GM12878 (cell line): ENCODE data around the gene CSNK1A1. TPM values are rescaled to one million over a fixed set of nuclear protein-coding genes. Genes with fewer than 3 reads are reported as not detected.

Experiments
- BACH1 ChIP-seq: fragments of 450-650 bp; IDR thresholded peaks from 2 replicates; pipeline ENCODE4 v1.6.1; 2017; ENCODE audit warnings: mild to moderate bottlenecking, borderline replicate concordance
- CBFB ChIP-seq: IDR thresholded peaks from 2 replicates; pipeline ENCODE4 v1.6.1; 2016; ENCODE audit warnings: antibody characterized with exemption, low read depth
- CHD4 ChIP-seq: fragments of 200-600 bp; sonication (generic); IDR thresholded peaks from 2 replicates; pipeline ENCODE4 v1.6.1; 2016; ENCODE audit warnings: mild to moderate bottlenecking
- EZH2 ChIP-seq: IDR thresholded peaks from 2 replicates; pipeline ENCODE4 v1.6.1; 2012; ENCODE audit warnings: low read depth, mild to moderate bottlenecking, control low read depth, inconsistent platforms, low read length, borderline replicate concordance; ENCODE audit not compliant: control insufficient read depth
- HDAC2 ChIP-seq: fragments of 200-600 bp; sonication (generic); IDR thresholded peaks from 2 replicates; pipeline ENCODE4 v1.6.1; 2017
- LARP7 ChIP-seq: fragments of 450-650 bp; IDR thresholded peaks from 2 replicates; pipeline ENCODE4 v1.6.1; 2017; ENCODE audit warnings: mild to moderate bottlenecking
- MEF2A ChIP-seq: IDR thresholded peaks from 2 replicates; pipeline ENCODE4 v1.6.1; 2011; ENCODE audit warnings: low read depth, mild to moderate bottlenecking, low read length, moderate library complexity; ENCODE audit not compliant: insufficient read depth
- NFIC ChIP-seq: IDR thresholded peaks from 2 replicates; pipeline ENCODE4 v1.6.1; 2012; ENCODE audit warnings: low read depth, mild to moderate bottlenecking, inconsistent platforms, low read length, moderate library complexity
- NFXL1 ChIP-seq: fragments of 450-650 bp; IDR thresholded peaks from 2 replicates; pipeline ENCODE4 v1.6.1; 2017; ENCODE audit warnings: antibody characterized with exemption, mild to moderate bottlenecking, borderline replicate concordance
- NR2C2 ChIP-seq: IDR thresholded peaks from 2 replicates; pipeline ENCODE4 v1.6.1; 2011; ENCODE audit warnings: borderline replicate concordance, low read depth; ENCODE audit not compliant: control insufficient read depth, insufficient read length
- RELA ChIP-seq: fragments of 450-650 bp; IDR thresholded peaks from 2 replicates; pipeline ENCODE4 v1.8.0; 2014; ENCODE audit warnings: borderline replicate concordance; ENCODE audit not compliant: partially characterized antibody
- RFX5 ChIP-seq: IDR thresholded peaks from 2 replicates; pipeline ENCODE4 v1.6.1; 2011; ENCODE audit warnings: low read depth, low read length, improper control_type of control experiment
- RUNX3 ChIP-seq: IDR thresholded peaks from 2 replicates; pipeline ENCODE4 v1.6.1; 2012; ENCODE audit warnings: low read length, inconsistent platforms
- SIN3A ChIP-seq: IDR thresholded peaks from 2 replicates; pipeline ENCODE4 v1.6.1; 2012; ENCODE audit warnings: low read depth, low read length, improper control_type of control experiment
- SMC3 ChIP-seq: IDR thresholded peaks from 2 replicates; pipeline ENCODE4 v1.6.1; 2011; ENCODE audit warnings: low read length, improper control_type of control experiment, borderline replicate concordance
- SP1 ChIP-seq: IDR thresholded peaks from one replicate; pipeline ENCODE4 v1.6.1; 2011; ENCODE audit warnings: low read depth, low read length
- ZZZ3 ChIP-seq: IDR thresholded peaks from 2 replicates; pipeline ENCODE4 v1.6.1; 2011; ENCODE audit warnings: low read depth; ENCODE audit not compliant: control insufficient read depth, insufficient read length
- polyA plus RNA-seq, 11 experiments: library from polyadenylated mRNA; depleted of rRNA in 4 of 11; unstranded in 6 of 11; stranded (reverse) in 5 of 11; fragments of >200 nt; fragmentation: Nextera tagmentation in 4 of 11; fragmentation: Illumina TruSeq in 1 of 11; extraction: Ambion mirVana in 4 of 11; extraction: Trizol in 1 of 11; gene quantifications; 1 replicate in 1 of 11; 2 replicates in 10 of 11; pipeline versions ENCODE4 v1.2.1 to v1.2.3, GENCODE V29; 2011 to 2016; ENCODE audit warnings: inconsistent platforms in 2 of 11, missing spikeins in 2 of 11, low read depth in 1 of 11
- total RNA-seq, 4 experiments: library from RNA; depleted of rRNA in 3 of 4; stranded (reverse); fragments of >200 nt in 3 of 4; fragmentation: Illumina TruSeq in 1 of 4; extraction: Trizol in 1 of 4; gene quantifications; 2 replicates each; pipeline versions ENCODE4 v1.2.1 to v1.2.3, GENCODE V29; 2013 to 2021
- TF ChIP-seq, protein P1 (sequence below): IDR thresholded peaks from 2 replicates; pipeline ENCODE4 v1.6.1; 2011; ENCODE audit warnings: mild to moderate bottlenecking, low read depth, low read length, moderate library complexity; ENCODE audit not compliant: insufficient replicate concordance
- TF ChIP-seq, protein P2 (sequence below), 3 experiments: IDR thresholded peaks in 2 of 3; conservative IDR thresholded peaks in 1 of 3; 2 replicates each; pipeline ENCODE4 v1.5.1; 2011; ENCODE audit warnings: low read depth in 3 of 3, low read length in 3 of 3, mild to moderate bottlenecking in 3 of 3, control low read depth in 2 of 3, moderate library complexity in 2 of 3, inconsistent platforms in 1 of 3, mixed read lengths in 1 of 3; ENCODE audit not compliant: control insufficient read depth in 2 of 3, insufficient read depth in 1 of 3; ENCODE audit errors: extremely low read depth in 1 of 3
- TF ChIP-seq, protein P3 (sequence below): IDR thresholded peaks from 2 replicates; pipeline ENCODE4 v1.6.1; 2012; ENCODE audit warnings: low read depth, low read length, improper control_type of control experiment
- TF ChIP-seq, protein P4 (sequence below): IDR thresholded peaks from 2 replicates; pipeline ENCODE4 v1.6.1; 2012; ENCODE audit warnings: low read depth, low read length, improper control_type of control experiment

CSNK1A1 gene
- total and polyA plus RNA-seq, 10 of the 15 experiments (the other 5 are each of a cell fraction or from before 2014, with no cell fraction given), result 53.3 to 155 (median 133) TPM

DNA sequence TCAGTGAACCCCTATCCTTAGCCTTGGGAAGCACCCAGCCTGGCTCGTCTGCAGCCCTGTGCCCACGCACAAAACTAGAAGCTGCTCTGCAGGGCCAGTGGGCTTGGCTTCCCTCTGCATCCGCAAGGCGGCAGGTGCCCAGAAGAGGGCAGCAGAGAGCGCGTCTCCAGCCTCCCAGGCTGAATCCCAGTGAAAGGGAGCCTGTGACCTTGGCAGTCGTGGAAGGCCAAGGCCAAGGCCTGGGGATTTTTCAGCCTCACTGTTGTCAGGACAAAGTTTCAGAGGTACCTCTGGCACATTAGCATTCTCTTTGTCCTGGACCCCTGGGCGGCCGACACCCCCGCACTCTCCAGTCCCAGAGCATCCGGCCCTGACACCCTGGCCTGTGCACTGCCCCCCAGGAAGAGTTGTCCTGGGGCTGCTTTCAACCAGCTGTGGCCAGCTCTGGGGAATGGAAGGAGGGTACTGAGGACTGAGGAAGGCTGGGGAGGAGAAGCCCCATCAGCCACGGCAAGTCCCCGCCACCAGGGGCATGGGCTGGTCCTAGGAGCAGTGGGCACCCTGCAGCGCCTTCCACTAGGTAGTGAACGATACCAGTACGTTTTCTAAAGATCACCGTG, 108.6 kb downstream of the CSNK1A1 start (continued):
- TF ChIP-seq NFXL1 (no peak), LARP7 (peak; percentile 24; the same call in 1 of the 2 replicates), SP1 (no peak), CHD4 (no peak), EZH2 (no peak), SMC3 (peak; percentile 87), NFIC (no peak), ZZZ3 (no peak), RELA (no peak), RFX5 (0 out of 2 replicates have a peak, but pooled peaks have one; percentile 26), HDAC2 (no peak), BACH1 (no peak), CBFB (no peak), SIN3A (no peak), MEF2A (no peak), NR2C2 (no peak), RUNX3 (no peak)
- TF ChIP-seq, protein P1, sequence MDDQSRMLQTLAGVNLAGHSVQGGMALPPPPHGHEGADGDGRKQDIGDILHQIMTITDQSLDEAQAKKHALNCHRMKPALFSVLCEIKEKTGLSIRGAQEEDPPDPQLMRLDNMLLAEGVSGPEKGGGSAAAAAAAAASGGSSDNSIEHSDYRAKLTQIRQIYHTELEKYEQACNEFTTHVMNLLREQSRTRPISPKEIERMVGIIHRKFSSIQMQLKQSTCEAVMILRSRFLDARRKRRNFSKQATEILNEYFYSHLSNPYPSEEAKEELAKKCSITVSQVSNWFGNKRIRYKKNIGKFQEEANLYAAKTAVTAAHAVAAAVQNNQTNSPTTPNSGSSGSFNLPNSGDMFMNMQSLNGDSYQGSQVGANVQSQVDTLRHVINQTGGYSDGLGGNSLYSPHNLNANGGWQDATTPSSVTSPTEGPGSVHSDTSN, result no peak
- TF ChIP-seq, protein P2, sequence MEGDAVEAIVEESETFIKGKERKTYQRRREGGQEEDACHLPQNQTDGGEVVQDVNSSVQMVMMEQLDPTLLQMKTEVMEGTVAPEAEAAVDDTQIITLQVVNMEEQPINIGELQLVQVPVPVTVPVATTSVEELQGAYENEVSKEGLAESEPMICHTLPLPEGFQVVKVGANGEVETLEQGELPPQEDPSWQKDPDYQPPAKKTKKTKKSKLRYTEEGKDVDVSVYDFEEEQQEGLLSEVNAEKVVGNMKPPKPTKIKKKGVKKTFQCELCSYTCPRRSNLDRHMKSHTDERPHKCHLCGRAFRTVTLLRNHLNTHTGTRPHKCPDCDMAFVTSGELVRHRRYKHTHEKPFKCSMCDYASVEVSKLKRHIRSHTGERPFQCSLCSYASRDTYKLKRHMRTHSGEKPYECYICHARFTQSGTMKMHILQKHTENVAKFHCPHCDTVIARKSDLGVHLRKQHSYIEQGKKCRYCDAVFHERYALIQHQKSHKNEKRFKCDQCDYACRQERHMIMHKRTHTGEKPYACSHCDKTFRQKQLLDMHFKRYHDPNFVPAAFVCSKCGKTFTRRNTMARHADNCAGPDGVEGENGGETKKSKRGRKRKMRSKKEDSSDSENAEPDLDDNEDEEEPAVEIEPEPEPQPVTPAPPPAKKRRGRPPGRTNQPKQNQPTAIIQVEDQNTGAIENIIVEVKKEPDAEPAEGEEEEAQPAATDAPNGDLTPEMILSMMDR (IDR thresholded peaks at IDR 0.05 in 2 of 3, conservative IDR thresholded peaks at IDR 0.05 in 1 of 3; ENCODE audit: control insufficient read depth in 2 of 3, extremely low read depth in 1 of 3, insufficient read depth in 1 of 3, low read depth in 3 of 3, low read length in 3 of 3), result peak; percentile 85 to 96 (median 93)
- TF ChIP-seq, protein P3, sequence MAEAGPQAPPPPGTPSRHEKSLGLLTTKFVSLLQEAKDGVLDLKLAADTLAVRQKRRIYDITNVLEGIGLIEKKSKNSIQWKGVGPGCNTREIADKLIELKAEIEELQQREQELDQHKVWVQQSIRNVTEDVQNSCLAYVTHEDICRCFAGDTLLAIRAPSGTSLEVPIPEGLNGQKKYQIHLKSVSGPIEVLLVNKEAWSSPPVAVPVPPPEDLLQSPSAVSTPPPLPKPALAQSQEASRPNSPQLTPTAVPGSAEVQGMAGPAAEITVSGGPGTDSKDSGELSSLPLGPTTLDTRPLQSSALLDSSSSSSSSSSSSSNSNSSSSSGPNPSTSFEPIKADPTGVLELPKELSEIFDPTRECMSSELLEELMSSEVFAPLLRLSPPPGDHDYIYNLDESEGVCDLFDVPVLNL, result no peak
- TF ChIP-seq, protein P4, sequence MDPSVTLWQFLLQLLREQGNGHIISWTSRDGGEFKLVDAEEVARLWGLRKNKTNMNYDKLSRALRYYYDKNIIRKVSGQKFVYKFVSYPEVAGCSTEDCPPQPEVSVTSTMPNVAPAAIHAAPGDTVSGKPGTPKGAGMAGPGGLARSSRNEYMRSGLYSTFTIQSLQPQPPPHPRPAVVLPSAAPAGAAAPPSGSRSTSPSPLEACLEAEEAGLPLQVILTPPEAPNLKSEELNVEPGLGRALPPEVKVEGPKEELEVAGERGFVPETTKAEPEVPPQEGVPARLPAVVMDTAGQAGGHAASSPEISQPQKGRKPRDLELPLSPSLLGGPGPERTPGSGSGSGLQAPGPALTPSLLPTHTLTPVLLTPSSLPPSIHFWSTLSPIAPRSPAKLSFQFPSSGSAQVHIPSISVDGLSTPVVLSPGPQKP, result 0 out of 2 replicates have a peak, but pooled peaks have one; percentile 38
